Heart left ventricle (tissue), 16 donors: ENCODE results near the gene TSPAN11. TPM values are rescaled to one million over a fixed set of nuclear protein-coding genes. Genes with fewer than 3 reads are reported as not detected.

Experiments used
- ATAC-seq, 4 donors: fragments of 200-7000 bp; cut with Tn5 transposase; one replicate each; pipeline ENCODE4 v1.9.1; 2020 to 2022; ENCODE audit warnings: moderate library complexity in 4 of 4, mild to moderate bottlenecking in 3 of 4, moderate number of reproducible peaks in 1 of 4
- DNase-seq, 5 donors: peaks; one replicate each; pipeline ENCODE4 v3.0.0-alpha.2; 2020
- H3K27ac ChIP-seq, 12 donors: fragments of 200-600 bp; sonication (generic) in 4 of 12; one replicate each; pipeline versions ENCODE4 v1.5.0 to v1.8.0; 2016 to 2022; ENCODE audit warnings: mild to moderate bottlenecking in 2 of 12
- H3K27me3 ChIP-seq, 9 donors: fragments of 200-600 bp; sonication (generic) in 2 of 9; one replicate each; pipeline versions ENCODE4 v1.5.1 to v1.8.0; 2016 to 2022; ENCODE audit warnings: mild to moderate bottlenecking in 3 of 9
- H3K36me3 ChIP-seq, 9 donors: fragments of 200-600 bp; sonication (generic) in 2 of 9; one replicate each; pipeline versions ENCODE4 v1.5.0 to v1.8.0; 2018 to 2022; ENCODE audit warnings: mild to moderate bottlenecking in 2 of 9
- H3K4me1 ChIP-seq, 12 donors: fragments of 200-600 bp; sonication (generic) in 4 of 12; one replicate each; pipeline versions ENCODE4 v1.5.0 to v1.8.0; 2016 to 2022; ENCODE audit warnings: mild to moderate bottlenecking in 3 of 12
- H3K4me3 ChIP-seq, 12 donors: fragments of 200-600 bp; sonication (generic) in 4 of 12; one replicate each; pipeline versions ENCODE4 v1.5.0 to v1.8.0; 2017 to 2022; ENCODE audit warnings: mild to moderate bottlenecking in 9 of 12, moderate library complexity in 4 of 12
- H3K9me3 ChIP-seq, 12 donors: fragments of 200-600 bp; sonication (generic) in 4 of 12; one replicate each; pipeline versions ENCODE4 v1.5.0 to v1.8.0; 2016 to 2022; ENCODE audit warnings: mild to moderate bottlenecking in 1 of 12
- POLR2A ChIP-seq, 2 donors: fragments of 450-650 bp; IDR thresholded peaks; one replicate each; pipeline ENCODE4 v1.6.1; 2017; ENCODE audit warnings: antibody characterized with exemption in 2 of 2, mild to moderate bottlenecking in 2 of 2, moderate library complexity in 2 of 2
- WGBS, 4 donors: extraction: QIAGEN DNeasy Blood & Tissue Kit in 2 of 4; methylation state at CpG; one replicate each; pipeline versions ENCODE4 v1.1.5 to v1.1.7; 2013 to 2018; 5-methylcytosine and 5-hydroxymethylcytosine counted together
- intact Hi-C, 10 donors: fragments of 100-400 bp; cut with DNase I; formaldehyde crosslinking; loops; one replicate each; pipeline versions ENCODE4 v1.11.1 to v1.14.2; 2022
- polyA plus RNA-seq, 2 donors: library from polyadenylated mRNA; stranded (reverse); fragments of 200-250 nt; gene quantifications; one replicate each; pipeline ENCODE4 v1.2.3, GENCODE V29; 2013
- total RNA-seq, 9 donors: library from RNA; depleted of rRNA in 2 of 9; stranded (reverse); fragments of >200 nt in 2 of 9; fragmentation: NEBNext Ultra II Directional in 3 of 9; extraction: Animal tissue kit (Norgen Biotek cat#: 25700) in 3 of 9; gene quantifications; one replicate each; pipeline versions ENCODE4 v1.1.0 to v1.2.4, GENCODE V29; 2016 to 2023
- TF ChIP-seq, protein P1 (sequence below), 12 donors: fragments of 200-600 bp; sonication (generic) in 4 of 12; IDR thresholded peaks; one replicate each; pipeline versions ENCODE4 v1.5.0 to v1.8.0; 2018 to 2022; ENCODE audit warnings: antibody characterized with exemption in 12 of 12, mild to moderate bottlenecking in 5 of 12
- donor health status: ischemic (EF 13 %, LVEDD 7.1; RV severe dilation, severe dysfunction).
- donor health status: healthy with polysubstance abuse.
- donor health status: DM: no; HTN: yes; CAD: no.
- donor health status: DM: no; HTN: no; CAD: no.
- donor health status: ischemic (EF 25% LVEDD 6.9; RV normal size, moderate dysfunction).
- donor health status: ischemic (EF 25% LVEDD 5.7; RV mildly dilated, moderate dysfunction).
- donor health status: healthy.
- donor health status: DM: yes; HTN: yes; CAD: no.
- donor health status: ischemic (EF 35%, LVEDD 5.7; RV mildly dilated, moderate dysfunction).
- donor health status: nonischemic (EF 11% LVEDD 7.7; RV severe dilation, severe dysfunction).
- donor health status: DM: yes; HTN: yes; CAD: no.
- donor health status: PGD.
- donor health status: ischemic (EF 29% LVEDD 5.4; RV normal size, mild dysfunction).
- donor health status: nonischemic (EF 23%, LVEDD 6.1; RV moderate dilation, normal function).

Gene TSPAN11
- total and polyA plus RNA-seq, 11 donors = 0.49 to 4.2 (median 1.9) TPM

DNA sequence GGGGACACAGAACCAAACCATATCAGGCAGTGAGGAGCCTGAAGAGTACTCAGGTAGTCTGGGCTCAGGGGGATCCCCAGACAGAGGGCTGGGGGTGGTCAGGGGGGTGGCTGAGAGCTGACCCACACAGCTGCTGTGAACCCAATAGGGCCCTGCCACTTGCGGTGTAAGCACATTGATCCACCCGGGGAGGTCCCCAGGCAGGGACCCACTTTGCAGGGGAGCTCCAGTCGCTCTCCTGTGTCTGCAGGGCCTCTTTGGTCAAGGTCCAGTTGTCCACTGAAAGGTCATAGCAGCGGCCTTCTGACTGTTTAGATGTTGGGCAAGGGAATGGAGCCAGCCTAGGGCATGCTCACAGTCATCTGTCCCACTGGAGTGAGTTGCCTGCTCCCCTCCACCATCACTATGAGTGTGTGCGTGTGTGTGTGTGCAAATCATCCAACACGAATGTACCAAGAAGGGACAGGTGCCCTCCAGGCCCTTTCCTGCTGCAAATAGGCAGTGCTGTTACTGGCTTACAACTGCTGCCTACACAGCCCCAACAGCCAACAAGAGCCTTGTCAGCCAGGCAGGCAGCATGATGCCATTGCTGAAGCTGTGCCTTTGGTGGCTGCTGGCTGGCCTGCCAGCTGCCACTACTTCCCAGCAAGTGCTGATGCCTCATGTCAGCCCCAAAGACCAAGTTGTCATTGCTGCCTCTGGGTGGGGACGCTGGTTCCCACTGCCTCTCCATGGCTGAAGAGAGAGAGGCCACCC lies 71.3 kb downstream of the TSPAN11 start:
- H3K4me3 ChIP-seq = no peak overlapping the region
- H3K27me3 ChIP-seq = no peaks in the 10 kb centered on the region
- intact Hi-C loops = loop anchor here in 1 of 10 donors (10.0 kb wide), 1 partner anchor 47 kb away; no protein-coding TSS in a partner anchor
- DNase-seq = peak in 1 of 5 donors; percentile 42
- 82 to 94% (median 90%) methylated on average over 4 to 7 of the region's 7 CpGs for WGBS, 4 donors
- H3K36me3 ChIP-seq = no peaks in the 10 kb centered on the region
- H3K27ac ChIP-seq = no peak overlapping the region
- H3K9me3 ChIP-seq = no peaks in the 10 kb centered on the region
- H3K4me1 ChIP-seq = peaks cover 0 to 6% (median 0%) of the 10 kb centered on the region in 12 donors
- no peak for TF ChIP-seq POLR2A (IDR thresholded peaks at IDR 0.05)
- TF ChIP-seq, protein P1, sequence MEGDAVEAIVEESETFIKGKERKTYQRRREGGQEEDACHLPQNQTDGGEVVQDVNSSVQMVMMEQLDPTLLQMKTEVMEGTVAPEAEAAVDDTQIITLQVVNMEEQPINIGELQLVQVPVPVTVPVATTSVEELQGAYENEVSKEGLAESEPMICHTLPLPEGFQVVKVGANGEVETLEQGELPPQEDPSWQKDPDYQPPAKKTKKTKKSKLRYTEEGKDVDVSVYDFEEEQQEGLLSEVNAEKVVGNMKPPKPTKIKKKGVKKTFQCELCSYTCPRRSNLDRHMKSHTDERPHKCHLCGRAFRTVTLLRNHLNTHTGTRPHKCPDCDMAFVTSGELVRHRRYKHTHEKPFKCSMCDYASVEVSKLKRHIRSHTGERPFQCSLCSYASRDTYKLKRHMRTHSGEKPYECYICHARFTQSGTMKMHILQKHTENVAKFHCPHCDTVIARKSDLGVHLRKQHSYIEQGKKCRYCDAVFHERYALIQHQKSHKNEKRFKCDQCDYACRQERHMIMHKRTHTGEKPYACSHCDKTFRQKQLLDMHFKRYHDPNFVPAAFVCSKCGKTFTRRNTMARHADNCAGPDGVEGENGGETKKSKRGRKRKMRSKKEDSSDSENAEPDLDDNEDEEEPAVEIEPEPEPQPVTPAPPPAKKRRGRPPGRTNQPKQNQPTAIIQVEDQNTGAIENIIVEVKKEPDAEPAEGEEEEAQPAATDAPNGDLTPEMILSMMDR (IDR thresholded peaks at IDR 0.05) = no peak
- ATAC-seq = no peak

DNA sequence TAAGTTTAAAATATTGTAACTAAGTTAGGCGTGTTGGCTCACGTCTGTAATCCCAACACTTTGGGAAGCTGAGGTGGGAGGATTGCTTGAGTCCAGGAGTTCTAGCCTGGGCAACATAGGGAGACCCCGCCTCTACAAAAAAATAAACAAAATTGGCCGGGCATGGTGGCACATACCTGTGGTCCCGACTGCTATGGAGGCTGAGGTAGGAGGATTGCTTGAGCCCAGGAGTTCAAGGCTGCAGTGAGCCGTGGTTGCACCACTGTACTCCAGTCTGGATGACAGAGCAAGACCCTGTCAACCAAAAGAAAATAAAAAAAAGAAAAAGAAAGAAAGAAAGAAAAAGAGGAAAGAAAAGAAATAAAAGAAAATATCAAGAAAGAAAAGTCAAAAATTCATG lies 72.5 kb downstream of the TSPAN11 start:
- TF ChIP-seq, protein P1 (IDR thresholded peaks at IDR 0.05) = no peak
- TF ChIP-seq POLR2A (IDR thresholded peaks at IDR 0.05) = no peak
- ATAC-seq = no peak
- no peak for DNase-seq
- H3K9me3 ChIP-seq = no peaks in the 10 kb centered on the region
- no peaks in the 10 kb centered on the region for H3K36me3 ChIP-seq
- 93 to 98% (median 96%) methylated on average over 6 of the region's 6 CpGs for WGBS, 4 donors
- peaks cover 0 to 5% (median 0%) of the 10 kb centered on the region in 12 donors for H3K4me1 ChIP-seq
- intact Hi-C loops = loop anchor here in 1 of 10 donors (10.0 kb wide), 1 partner anchor 46 kb away; no protein-coding TSS in a partner anchor
- H3K4me3 ChIP-seq = no peak overlapping the region
- H3K27ac ChIP-seq = no peak overlapping the region
- H3K27me3 ChIP-seq = no peaks in the 10 kb centered on the region

DNA sequence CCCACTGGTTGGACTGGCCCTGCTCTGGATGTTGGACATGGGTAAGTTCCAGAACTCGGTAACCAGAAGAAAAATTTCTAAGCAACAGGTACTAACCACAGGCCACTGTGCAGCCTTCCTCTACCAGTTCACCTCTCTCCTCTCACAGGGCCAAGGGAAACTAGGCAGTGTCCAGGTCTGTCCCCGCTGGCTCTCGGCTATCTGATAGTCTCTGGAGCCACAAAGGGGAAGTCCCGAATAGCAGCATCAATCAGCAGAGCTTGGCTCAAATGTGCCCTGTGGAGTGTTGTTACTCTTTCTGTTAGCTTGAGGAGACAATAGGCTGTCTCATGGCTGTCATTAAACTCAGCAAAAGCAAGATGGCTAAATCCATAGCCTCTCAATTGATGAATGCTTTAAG lies 73.2 kb downstream of the TSPAN11 start:
- no peak for DNase-seq
- H3K27me3 ChIP-seq = no peaks in the 10 kb centered on the region
- no peaks in the 10 kb centered on the region for H3K9me3 ChIP-seq
- WGBS, 4 donors = 75 to 81% (median 79%) methylated on average over 4 of the region's 4 CpGs
- intact Hi-C loops = loop anchor here in 1 of 10 donors (10.0 kb wide), 1 partner anchor 45 kb away; no protein-coding TSS in a partner anchor
- H3K36me3 ChIP-seq = no peaks in the 10 kb centered on the region
- no peaks in the 10 kb centered on the region for H3K4me1 ChIP-seq
- no peak overlapping the region for H3K4me3 ChIP-seq
- TF ChIP-seq POLR2A (IDR thresholded peaks at IDR 0.05) = no peak
- TF ChIP-seq, protein P1 (IDR thresholded peaks at IDR 0.05) = no peak
- H3K27ac ChIP-seq = no peak overlapping the region
- ATAC-seq = no peak

DNA sequence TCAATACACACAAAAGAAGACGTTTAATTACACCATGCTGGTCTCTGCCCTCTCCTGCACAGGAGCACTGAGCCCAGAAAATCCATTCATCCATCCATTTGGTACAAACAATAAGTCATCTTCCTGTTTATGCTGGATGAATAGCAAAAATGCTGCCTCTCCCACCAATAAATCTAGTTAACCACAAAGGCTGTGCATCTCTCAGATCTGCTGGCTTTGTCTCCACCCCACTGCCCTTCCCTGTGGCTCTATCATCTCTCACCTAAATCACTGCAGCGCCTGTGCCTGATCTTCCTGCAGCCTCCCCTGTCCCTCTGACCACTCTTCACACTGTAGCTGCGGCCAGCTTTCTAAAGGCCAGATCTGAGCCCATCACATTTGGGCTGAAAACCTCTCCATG lies 74.2 kb downstream of the TSPAN11 start:
- DNase-seq (peak in 1 of 5 donors; percentile 5), ATAC-seq (no peak)
- TF ChIP-seq, protein P1 (IDR thresholded peaks at IDR 0.05) = no peak
- no peak for TF ChIP-seq POLR2A (IDR thresholded peaks at IDR 0.05)
- Histone ChIP-seq H3K36me3 (no peaks in the 10 kb centered on the region), H3K9me3 (no peaks in the 10 kb centered on the region), H3K4me3 (no peak overlapping the region), H3K27ac (no peak overlapping the region), H3K4me1 (no peaks in the 10 kb centered on the region), H3K27me3 (no peaks in the 10 kb centered on the region)
- intact Hi-C loops = no loop called here
- WGBS, 4 donors = 73 to 82% (median 77%) methylated on average over 3 of the region's 3 CpGs
